ENCODE results near the gene PTCD2.

PTCD2 gene

DNA sequence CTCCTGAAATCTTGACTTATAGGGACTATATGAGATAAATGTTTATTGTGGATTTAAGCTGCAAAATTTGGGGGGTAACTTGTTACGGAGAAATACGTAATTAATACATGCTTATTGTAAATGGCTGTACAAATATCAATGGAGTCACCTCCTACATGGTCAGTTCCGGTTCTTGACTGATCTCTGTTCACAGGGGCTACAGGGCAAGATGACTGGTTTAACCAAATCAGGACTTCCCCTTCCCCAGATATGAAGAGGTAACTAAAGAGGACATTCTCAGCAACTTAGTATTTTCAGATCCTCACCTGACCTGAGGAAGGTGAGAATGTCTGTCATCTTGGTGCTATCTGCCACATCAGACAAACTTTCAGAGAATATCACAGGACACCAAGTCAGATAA, 54.7 kb downstream of the PTCD2 start:
- TF ChIP-seq, protein P1, sequence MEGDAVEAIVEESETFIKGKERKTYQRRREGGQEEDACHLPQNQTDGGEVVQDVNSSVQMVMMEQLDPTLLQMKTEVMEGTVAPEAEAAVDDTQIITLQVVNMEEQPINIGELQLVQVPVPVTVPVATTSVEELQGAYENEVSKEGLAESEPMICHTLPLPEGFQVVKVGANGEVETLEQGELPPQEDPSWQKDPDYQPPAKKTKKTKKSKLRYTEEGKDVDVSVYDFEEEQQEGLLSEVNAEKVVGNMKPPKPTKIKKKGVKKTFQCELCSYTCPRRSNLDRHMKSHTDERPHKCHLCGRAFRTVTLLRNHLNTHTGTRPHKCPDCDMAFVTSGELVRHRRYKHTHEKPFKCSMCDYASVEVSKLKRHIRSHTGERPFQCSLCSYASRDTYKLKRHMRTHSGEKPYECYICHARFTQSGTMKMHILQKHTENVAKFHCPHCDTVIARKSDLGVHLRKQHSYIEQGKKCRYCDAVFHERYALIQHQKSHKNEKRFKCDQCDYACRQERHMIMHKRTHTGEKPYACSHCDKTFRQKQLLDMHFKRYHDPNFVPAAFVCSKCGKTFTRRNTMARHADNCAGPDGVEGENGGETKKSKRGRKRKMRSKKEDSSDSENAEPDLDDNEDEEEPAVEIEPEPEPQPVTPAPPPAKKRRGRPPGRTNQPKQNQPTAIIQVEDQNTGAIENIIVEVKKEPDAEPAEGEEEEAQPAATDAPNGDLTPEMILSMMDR (conservative IDR thresholded peaks at IDR 0.05; ENCODE audit: control insufficient read depth, insufficient read depth, low read depth, low read length), result no peak
- DNase-seq (ENCODE audit: low read depth), result no peak
- no peak overlapping the region for H3K4me3 ChIP-seq (ENCODE audit: control insufficient read depth, low read depth, low read length)

DNA sequence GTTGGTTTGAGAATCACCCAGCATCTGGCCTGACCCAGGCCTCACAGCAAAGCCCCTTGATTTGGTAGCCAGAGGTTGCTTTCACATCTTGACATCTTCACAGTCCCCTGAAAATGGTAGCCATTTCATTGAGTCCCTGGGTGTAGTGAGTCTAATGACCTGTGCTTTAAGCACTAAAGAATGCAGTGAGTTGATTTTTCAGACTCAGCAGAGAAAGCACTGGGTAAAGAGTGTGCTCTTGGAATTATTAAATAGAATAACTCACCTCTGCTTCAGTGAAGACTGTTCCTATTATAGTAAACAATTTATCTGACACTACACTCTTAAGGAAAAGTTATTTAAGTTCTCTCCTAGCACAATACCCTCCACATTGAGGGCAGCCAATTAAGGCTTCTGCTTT, 56.2 kb downstream of the PTCD2 start:
- TF ChIP-seq, protein P1 (conservative IDR thresholded peaks at IDR 0.05; ENCODE audit: control insufficient read depth, insufficient read depth, low read depth, low read length), result no peak
- H3K4me3 ChIP-seq (ENCODE audit: control insufficient read depth, low read depth, low read length), result no peak overlapping the region
- DNase-seq (ENCODE audit: low read depth), result no peak

DNA sequence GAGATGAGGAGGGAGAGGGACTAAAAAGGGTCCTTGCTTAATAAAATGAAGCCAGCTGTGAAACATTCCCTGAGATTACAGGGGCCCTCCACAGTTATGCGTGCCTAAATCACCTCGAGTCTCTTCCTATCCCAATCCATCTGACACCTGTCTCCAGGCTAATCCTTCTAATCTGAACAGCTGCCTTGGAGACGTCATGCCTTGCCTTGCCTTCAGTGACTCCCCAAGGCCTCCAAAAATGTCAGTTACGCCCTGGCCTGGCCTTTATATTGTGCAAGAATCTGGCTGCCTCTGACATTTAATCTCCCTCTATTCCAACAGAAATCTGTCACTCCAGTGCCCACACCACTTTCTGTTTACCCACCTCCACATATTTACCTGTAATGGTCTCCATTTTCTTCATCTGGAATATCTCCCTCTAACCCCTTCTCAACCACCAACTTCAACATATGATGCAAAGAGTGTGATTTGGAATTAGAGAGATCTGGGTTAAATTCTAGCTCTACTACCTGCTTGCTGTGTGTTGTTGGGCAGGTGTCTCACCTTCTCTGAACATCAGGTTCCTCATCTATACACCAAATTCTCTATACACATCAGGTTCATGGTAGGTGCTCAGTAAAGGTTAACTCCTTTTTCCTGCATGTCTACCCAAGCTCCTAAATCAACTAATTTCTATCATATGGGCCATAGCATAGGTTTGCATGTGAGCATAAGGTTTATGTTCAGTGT, 57.9 kb downstream of the PTCD2 start:
- H3K4me3 ChIP-seq (ENCODE audit: control insufficient read depth, low read depth, low read length), result no peak overlapping the region
- TF ChIP-seq, protein P1 (conservative IDR thresholded peaks at IDR 0.05; ENCODE audit: control insufficient read depth, insufficient read depth, low read depth, low read length), result no peak
- peak; percentile 29 for DNase-seq (ENCODE audit: low read depth)

DNA sequence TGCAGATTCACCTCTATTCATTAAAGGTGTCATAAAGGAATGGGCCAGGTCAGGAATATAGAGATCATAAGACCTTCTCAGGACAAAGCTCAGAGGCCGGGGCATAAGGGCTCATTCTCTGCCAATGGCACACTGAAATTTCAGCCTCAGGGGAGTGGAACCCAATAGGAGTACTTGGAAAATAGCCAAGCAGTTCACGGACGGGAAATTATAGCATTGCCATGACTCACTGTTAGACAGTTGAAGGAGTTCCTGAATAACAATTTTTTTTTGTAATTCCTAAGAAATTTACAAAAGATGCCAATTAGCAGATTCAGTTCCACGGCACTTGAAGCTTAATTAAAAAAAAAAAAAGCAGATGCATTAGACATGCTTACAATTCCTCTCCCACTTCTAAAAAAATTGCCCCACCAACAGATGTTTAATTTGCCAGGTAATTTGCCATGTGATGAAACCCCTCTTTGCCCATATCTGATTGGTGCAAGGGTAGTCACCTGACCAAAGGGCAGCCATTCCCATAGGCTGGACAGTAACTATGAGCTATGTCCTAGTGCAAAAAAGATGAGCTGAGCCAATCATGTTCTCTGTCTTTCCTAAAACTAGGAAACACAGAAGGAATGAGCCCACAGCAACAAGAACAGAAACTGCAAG, 58.6 kb downstream of the PTCD2 start:
- DNase-seq (ENCODE audit: low read depth), result peak; percentile 92
- H3K4me3 ChIP-seq (ENCODE audit: control insufficient read depth, low read depth, low read length), result no peak overlapping the region
- TF ChIP-seq, protein P1 (conservative IDR thresholded peaks at IDR 0.05; ENCODE audit: control insufficient read depth, insufficient read depth, low read depth, low read length), result no peak

DNA sequence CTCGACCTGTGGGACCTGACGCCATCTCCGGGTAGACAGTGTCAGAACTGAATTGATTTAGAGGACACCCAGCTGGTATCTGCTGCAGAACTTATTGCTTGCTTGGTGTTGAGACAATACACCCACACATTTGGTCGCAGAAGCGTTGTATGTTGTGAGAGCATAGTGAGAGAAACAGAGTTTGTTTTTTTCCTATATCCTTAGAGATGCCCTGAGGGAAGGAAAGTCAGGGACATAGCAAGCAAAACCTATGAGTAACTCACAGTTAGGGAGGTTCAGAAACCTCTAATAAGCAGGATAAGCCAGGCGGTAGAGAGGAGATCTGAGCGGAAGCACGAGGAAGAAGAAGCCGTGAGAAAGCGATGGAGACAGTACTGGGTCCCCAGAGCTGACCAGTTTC, 59.8 kb downstream of the PTCD2 start:
- H3K4me3 ChIP-seq (ENCODE audit: control insufficient read depth, low read depth, low read length), result no peak overlapping the region
- TF ChIP-seq, protein P1 (conservative IDR thresholded peaks at IDR 0.05; ENCODE audit: control insufficient read depth, insufficient read depth, low read depth, low read length), result no peak
- peak; percentile 23 for DNase-seq (ENCODE audit: low read depth)

DNA sequence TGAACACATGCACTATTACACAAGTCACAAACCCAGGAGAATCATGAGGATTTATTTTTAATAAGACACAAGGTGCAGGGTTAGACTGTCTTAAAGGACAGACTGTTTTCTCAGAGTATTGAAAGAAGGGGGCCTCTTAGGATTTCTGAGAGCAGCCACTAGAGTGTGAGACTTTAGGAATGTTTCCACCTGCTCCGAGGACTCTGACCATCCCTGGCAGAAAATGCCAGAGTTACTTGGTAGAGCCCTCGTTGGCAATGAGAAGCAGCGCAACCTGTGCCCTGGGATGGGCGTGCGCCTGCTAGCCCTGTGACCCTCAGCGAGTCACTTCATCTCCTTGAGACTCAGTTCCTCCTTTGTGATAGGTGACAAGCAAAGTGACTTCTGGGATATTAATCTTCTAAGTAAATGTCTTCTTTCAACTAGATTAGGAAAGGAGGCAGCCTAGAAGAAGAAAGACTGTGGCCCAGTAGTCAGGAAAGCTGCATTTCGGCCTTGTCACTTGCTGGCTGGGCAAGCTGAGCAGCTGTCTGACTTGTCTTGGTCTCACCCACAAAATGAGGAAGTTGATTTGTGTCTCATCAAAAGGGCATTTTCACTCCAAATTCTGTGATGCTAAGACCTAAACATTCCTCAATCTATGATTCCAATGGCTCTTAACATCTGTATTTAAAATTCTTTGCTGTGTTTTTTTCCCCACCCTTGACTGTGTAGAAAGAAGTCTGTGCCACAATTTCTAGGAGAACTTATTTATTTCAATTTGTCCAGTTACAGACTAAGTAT, 60.5 kb downstream of the PTCD2 start:
- DNase-seq (ENCODE audit: low read depth), result no peak
- no peak overlapping the region for H3K4me3 ChIP-seq (ENCODE audit: control insufficient read depth, low read depth, low read length)
- TF ChIP-seq, protein P1 (conservative IDR thresholded peaks at IDR 0.05; ENCODE audit: control insufficient read depth, insufficient read depth, low read depth, low read length), result no peak
